ENCODE data around the gene ZFYVE19.

Gene ZFYVE19

GRCh38 chr15:40807028-40807887 lies at the start of gene ZFYVE19, which contains the start of gene DNAJC17:
Gene ZFYVE19 (plus strand): TSS chr15:40807089. CDS start chr15:40807590, 501 bp downstream.
Gene DNAJC17 (minus strand): TSS chr15:40807473. CDS start chr15:40807446, 27 bp downstream.
- DNase-seq: peak; percentile 86 to 91

- DNase-seq: no peak
These were observed 46.9 kb upstream of the ZFYVE19 start for GRCh38 chr15:40759961-40760360.

- no peak for DNase-seq
These were observed 43.7 kb upstream of the ZFYVE19 start for GRCh38 chr15:40762919-40763800.

- DNase-seq: no peak
These were observed 42.9 kb upstream of the ZFYVE19 start, which contains the start of gene GCHFR for GRCh38 chr15:40763801-40764628. Gene GCHFR (plus strand): TSS chr15:40764068. CDS start chr15:40764181, 113 bp downstream.

GRCh38 chr15:40764629-40765103 lies 42.2 kb upstream of the ZFYVE19 start:
- no peak for DNase-seq

GRCh38 chr15:40766194-40766815 lies 40.6 kb upstream of the ZFYVE19 start:
- DNase-seq: no peak

- DNase-seq: no peak
These were observed 39.7 kb upstream of the ZFYVE19 start for GRCh38 chr15:40766906-40767837.

- no peak for DNase-seq
These were observed 38.9 kb upstream of the ZFYVE19 start for GRCh38 chr15:40767838-40768500.

- DNase-seq: no peak
These were observed 38.2 kb upstream of the ZFYVE19 start for GRCh38 chr15:40768521-40769273.

GRCh38 chr15:40769274-40770146 lies 37.4 kb upstream of the ZFYVE19 start, which contains the start of gene C15orf62:
Gene C15orf62 (plus strand): TSS chr15:40769980. CDS start chr15:40770496, 516 bp downstream.
- DNase-seq: no peak

GRCh38 chr15:40770147-40770721 lies 36.7 kb upstream of the ZFYVE19 start:
- no peak for DNase-seq

GRCh38 chr15:40771242-40771641 lies 35.6 kb upstream of the ZFYVE19 start:
- no peak for DNase-seq

- no peak for DNase-seq
These were observed 34.9 kb upstream of the ZFYVE19 start for GRCh38 chr15:40772014-40772413.

- no peak for DNase-seq
These were observed 33.4 kb upstream of the ZFYVE19 start for GRCh38 chr15:40773496-40773895.

GRCh38 chr15:40773902-40774301 lies 33.0 kb upstream of the ZFYVE19 start:
- DNase-seq: no peak

- DNase-seq: no peak
These were observed 31.9 kb upstream of the ZFYVE19 start for GRCh38 chr15:40775007-40775406.

GRCh38 chr15:40775740-40776536 lies 31.0 kb upstream of the ZFYVE19 start:
- DNase-seq: no peak
